Ramos (cell line): ENCODE results near the gene ZNF83.
"Not testable (repeated sequence)": the region's sequence is repeated elsewhere in the genome, so short reads cannot be mapped to it uniquely, and the experiment has no call there.

ENCODE experiments used
- in situ Hi-C: fragments of 300-500 bp; cut with MboI; formaldehyde crosslinking; loops from one replicate; pipeline ENCODE4 v1.14.3; 2022; ENCODE audit warnings: low sequenced_read_pairs; ENCODE audit not compliant: unreplicated experiment

The ZNF83 gene

DNA sequence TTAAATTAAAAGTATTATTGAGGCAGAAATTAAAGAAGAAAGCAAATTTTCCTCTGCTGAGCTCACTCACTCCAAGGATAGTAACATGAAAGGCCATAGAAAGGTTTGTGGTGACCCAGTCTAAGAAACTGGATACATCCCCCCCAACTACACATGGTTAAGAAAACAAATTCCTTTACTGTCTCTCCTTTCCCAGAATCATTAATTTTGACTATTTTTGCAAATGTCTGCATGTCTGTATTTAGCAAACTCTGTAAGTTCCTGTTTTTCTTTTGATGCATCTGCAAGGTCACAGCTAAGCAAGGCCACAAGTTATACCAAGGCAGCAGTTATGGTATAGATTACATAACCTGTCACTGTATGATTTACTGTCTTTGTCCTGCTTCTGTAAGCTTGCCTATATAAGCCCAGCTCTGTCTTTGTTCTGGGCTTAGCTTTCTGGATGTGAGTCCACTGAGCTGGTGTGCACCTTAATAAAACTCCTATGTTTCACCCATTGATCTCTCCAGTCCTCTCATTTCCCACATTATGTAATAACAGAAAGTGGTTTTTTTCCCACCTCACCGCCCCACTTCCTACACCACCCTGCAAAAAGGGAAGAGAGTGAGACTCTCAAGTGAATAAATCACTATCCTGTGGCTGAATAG, 8.5 kb upstream of the ZNF83 start:
- in situ Hi-C loops, result no loop called here

DNA sequence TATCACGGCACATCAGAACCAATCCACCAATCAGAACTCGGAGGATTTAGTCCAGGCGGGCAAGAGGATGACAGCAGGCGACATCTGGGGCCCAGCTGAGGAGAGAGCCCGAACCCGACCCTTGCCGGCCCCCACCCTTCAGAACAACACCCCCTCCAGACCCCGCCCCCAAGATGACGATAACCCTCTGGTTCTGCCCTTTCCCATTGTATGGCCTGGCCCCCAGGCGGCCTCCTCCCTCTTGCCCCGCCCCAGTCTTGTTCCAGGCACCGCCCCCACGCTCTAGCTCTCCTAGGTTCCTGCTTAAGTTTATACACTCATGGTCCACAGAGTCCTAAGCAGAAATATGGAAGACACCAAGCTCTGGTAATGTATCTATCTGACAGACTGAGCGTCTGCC, 2.8 kb upstream of the ZNF83 start:
- in situ Hi-C loops, result no loop called here

DNA sequence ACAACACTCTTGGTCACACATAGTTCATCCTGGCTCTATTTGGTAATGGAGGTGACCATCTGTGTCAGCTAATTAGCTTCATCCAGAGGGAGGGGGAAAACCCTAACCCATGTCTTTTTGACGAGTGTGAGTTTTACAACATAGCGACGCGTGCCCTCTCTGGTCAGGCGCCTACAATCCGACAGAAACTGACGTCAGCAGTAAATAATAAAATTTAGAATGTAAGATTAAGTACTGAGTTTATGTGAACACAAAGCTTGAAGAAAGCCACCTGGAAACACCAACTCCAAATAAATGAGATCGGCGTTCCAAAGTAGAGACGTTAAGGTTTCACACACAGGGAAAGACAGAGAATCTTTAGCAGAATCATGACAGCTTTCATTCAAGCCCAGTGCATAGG, 1.8 kb upstream of the ZNF83 start:
- in situ Hi-C loops, result no loop called here

DNA sequence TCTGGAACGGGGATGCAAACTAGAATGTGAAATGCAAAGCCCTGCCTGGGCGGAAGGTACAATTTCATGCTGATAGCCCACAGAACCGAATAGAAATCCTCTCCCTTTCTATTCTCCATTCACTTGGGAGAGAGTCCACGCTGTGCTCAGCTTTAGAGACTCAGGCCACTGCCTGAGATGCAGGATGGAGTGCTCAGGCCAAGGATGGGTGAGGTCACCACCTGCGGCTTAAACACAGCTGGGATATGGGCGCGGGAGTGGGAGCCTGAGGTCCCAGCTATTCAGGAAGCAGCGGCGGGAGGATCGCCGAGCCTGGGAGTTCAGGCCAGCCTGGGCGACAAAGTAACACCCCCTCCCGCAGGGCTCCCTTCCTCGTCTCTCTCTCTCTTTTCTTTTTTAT, 446 bp upstream of the ZNF83 start:
- in situ Hi-C loops, result no loop called here

DNA sequence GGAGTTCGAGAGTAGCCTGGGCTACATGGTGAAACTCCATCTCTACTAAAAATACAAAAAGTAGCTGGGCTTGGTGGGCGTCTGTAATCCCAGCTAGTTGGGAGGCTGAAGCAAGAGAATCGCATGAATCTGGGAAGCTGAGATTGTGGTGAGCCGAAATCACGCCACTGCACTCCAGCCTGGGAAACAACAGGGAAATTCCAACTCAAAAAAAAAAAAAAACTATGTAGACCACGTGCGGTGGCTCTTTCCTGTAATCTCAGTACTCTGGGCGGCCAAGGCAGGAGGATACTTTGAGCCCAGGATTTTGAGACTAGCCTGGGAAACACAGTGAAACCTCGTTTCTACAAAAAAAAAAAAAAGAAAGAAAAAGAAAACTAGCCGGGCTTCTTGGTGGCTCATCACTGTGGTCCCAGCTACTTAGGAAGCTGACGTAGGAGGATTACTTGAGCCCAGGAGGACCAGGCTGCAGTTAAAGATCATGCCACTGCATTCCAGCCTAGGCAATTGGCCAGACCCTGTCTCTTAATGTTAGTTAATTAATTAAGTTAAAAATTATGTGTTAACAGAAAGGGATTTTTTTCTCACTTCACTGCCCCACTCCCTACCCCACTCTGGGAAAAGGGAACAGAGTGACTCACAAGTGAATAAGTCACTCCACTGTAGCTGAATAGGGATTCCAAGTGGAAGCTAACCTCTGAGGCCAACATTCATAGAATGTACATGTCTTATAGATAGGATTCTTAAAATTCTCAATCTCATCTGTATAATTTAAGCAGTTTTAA, 2.2 kb downstream of the ZNF83 start:
- in situ Hi-C loops, result no loop called here

DNA sequence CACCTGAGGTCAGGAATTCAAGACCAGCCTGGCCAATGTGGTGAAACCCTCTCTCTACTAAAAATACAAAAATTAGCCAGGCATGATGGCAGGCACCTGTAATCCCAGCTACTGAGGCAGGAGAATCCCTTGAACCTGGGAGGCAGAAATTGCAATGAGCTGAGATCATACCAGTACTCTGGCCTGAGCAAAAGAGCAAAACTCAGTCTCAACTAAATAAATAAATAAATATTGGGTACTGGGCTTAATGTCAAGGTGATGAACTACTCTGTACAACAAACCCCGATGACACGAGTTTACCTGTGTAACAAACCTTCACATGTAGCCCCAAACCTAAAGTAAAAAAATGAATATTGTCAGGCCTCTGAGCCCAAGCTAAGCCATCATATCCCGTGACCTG, 10.7 kb downstream of the ZNF83 start:
- in situ Hi-C loops, result not testable (repeated sequence)

DNA sequence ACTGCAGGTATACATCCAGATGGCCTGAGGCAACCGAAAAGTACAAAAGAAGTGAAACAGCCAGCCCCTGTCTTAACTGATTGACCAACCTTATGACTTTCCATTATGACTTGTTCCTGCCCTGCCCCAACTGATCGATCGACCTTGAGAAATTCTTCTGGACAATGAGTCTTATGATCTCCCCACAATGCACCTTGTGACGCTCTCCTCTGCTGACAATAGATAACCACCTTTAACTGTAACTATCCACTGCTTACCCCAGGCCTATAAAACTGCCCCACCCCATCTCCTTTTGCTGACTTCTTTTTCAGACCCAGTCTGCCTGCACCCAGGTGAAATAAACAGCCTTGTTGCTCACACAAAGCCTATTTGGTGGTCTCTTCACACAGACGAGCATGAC, 11.2 kb downstream of the ZNF83 start:
- in situ Hi-C loops, result no loop called here

DNA sequence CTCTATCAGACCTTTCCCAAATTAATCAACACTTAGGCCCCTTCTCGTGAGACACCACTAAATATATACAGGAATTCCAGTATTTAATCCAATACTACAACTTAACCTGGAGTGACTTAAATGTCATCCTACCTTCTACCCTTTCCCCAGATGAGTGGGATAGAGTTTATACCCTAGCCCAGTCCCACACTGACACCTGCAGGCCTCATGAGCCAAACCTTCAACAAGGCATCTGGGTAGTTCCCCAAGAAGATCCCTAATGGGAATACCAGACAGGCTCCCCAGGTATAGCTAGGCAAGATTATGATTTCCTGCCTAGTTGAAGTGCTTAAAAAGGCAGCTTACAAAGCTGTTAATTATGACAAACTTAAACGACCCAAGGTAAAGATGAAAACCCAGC, 15.9 kb downstream of the ZNF83 start:
- in situ Hi-C loops, result no loop called here

DNA sequence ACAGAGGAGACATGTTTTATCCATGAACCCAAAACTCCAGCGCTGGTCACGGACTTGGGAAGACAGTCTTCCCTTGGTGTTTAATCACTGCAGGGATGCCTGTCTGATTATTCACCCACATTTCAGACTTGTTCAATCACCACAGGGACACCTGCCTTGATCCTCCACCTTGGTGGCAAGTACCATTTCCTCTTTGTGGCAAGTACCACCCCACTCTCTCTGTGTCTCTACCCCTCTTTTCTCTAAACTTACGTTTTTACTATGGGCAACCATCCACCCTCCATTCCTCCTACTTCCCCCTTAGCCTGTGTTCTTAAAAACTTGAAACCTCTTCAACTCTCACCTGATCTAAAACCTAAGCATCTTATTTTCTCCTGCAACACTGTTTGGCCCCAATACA, 16.8 kb downstream of the ZNF83 start:
- in situ Hi-C loops, result no loop called here

DNA sequence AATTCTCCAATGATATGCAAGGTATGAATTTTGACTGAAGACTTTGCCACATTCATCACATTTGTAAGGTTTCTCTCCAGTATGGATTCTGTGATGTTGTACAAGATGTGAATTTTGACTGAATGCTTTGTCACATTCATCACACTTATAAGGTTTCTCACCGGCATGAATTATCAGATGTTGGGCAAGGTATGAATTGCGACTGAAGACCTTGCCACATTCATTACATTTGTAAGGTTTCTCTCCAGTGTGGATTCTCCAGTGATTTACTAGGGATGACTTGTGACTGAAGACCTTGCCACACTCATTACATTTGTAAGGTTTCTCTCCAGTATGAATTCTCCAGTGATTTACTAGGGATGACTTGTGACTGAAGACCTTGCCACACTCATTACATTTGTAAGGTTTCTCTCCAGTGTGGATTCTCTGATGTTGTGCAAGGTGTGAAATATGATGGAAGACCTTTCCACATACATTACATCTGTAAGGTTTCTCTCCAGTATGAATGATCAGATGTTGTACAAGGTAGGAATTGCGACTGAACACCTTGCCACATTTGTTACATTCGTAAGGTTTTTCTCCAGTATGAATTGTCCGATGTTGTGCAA, 24.8 kb downstream of the ZNF83 start:
- in situ Hi-C loops, result no loop called here

DNA sequence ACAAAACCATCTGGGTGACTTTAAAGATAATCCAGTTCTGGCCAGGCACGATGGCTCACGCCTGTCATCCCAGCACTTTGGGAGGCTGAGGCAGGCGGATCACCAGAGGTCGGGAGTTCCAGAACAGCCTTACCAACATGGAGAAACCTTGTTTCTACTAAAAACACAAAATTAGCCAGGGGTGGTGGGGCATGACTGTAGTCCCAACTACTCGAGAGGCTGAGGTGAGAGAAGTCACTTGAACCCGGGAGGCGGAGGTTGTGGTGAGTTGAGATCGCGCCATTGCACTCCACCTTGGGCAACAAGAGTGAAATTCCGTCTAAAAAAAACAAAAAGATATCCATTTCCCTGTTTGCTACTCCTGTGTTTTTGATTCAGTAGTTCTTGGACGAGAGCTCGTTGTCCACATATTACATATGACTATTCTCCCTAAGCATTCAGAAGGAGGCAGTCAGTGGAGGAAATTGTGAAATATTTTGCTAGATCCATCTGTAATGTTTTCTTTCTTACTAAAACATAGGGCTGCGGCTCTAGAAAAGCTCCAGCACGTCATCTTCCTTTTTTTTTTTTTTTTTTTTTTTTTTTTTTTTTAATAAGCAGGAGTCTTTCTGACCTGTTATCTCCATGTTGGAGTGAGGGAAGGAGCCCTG, 34.5 kb downstream of the ZNF83 start:
- in situ Hi-C loops, result no loop called here

DNA sequence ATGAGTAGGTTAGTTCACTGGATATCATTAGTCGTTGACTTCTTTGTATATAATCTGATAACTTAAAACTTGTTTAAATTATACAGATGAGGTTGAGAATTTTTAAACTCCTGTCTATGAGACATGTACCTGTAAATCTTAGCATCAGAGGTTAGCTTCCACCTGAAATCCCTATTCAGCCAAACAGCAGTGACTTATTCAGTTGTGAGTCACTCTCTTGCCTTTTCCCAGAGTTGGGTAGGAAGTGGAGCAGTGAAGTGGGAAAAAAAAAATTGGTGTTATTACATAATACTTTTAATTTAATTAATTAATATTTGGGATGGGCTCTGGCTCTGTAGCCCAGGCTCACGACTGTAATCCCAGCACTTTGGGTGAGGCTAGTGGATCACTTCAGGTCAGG, 35.2 kb downstream of the ZNF83 start:
- in situ Hi-C loops, result no loop called here

DNA sequence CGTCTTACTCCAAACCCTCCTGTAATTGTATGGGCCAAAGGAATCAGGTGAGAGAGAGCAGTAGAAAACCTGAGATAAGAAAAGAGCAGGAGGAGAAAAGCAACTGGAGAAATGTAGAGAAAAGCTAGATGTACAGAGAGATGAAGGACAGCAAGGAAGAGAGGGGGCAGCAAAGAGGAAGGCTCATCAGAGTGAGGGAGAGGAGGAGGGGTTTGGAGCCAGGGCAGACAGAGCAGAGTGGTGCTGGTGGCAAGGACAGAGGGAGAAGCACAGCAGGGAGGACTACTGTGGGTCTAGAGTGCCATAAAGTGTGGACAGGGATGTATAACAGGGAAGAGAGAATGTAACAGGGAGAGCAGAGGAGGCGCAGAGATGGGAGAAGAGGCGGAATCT, 36.2 kb downstream of the ZNF83 start:
- in situ Hi-C loops, result not testable (repeated sequence)

DNA sequence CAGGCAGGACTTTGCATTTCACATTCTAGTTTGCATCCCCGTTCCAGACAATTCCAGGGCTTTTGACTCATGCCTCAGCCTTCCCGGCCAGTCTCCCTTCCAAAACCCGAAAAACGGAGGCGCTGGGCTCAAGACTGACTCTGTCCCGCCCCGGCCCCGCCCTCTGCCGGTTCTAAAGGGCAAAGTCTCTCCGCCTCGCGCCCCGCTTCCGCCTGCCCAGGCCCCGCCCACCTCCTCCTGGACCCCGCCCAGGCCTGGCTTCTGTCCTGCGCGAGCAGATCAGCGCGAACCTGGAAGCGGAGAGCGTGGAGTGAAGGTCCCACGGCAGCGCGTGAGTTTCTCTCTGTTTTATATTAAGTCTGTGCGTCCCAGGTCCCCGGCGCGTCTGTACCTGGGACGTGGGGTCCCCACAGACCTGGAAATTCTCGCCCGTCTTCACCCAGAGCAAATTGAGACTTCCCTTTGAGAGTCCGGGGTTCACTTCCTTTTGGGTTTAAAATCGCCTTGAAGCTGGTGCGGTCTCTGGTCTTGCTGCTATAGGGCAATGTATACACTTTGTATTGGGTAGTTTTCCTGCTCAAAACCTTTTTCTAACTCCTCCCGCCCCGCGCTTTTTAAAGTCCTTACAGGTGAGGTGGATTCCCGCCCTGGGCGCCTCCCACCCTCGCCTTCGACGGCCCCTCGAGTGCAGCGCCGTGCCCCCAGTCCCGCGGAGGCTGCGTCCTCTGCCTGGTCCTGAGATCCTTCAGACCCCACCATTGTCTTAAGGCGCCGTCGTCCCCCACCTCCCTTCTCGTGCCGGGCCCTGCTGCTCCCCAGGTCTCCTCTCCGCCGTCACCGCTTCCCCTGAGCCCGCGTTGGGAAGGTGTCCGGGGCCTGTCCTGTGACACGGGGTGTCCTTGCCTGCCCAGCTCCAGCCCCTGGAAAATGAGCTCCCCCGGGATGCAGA, 36.9 kb downstream of the ZNF83 start:
- in situ Hi-C loops, result no loop called here

DNA sequence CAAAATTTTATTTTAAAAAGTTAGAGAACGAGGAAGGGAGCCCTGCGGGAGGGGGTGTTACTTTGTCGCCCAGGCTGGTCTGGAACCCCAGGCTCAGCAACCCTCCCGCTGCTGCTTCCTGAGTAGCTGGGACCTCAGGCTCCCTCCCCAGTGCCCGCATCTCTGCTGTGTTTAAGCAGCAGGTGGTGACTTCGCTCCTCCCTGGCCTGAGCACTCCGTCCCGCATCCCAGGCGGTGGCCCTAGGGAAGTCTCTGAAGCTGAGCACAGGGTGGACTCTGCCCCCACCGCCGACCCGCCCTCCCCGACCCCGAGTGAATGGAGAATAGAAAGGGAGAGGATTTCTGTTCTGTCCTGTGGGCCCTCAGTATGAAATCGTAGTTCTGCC, 37.5 kb downstream of the ZNF83 start:
- in situ Hi-C loops, result no loop called here

DNA sequence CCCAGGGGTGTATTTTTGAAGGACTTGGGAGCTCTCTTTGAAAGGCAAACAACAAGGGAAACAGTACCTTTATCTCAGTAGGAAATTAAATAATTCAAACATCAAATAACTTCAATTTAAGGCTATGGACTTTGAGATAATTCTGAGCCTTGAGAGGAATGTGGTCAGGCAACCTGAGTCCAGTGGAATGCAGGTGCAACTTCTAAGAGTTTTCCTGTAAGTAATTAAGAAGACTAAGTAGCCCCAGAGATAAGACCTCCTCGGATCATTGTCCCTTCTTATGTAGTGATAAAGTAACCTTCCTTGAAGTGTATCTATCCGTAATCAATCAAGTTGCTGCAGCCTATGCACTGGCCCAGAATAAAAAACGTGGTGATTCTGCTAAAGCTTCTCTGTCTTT, 38.9 kb downstream of the ZNF83 start:
- in situ Hi-C loops, result no loop called here

DNA sequence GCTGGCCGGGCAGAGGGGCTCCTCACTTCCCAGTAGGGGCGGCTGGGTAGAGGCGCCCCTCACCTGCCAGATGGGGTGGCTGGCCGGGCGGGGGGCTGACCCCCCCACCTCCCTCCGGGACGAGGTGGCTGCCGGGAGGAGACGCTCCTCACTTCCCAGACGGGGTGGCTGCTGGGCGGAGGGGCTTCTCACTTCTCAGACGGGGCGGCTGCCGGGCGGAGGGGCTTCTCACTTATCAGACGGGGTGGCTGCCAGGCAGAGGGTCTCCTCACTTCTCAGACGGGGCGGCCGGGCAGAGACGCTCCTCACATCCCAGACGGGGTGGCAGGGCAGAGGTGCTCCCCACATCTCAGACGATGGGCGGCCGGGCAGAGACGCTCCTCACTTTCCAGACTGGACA, 44.7 kb downstream of the ZNF83 start:
- in situ Hi-C loops, result not testable (repeated sequence)

DNA sequence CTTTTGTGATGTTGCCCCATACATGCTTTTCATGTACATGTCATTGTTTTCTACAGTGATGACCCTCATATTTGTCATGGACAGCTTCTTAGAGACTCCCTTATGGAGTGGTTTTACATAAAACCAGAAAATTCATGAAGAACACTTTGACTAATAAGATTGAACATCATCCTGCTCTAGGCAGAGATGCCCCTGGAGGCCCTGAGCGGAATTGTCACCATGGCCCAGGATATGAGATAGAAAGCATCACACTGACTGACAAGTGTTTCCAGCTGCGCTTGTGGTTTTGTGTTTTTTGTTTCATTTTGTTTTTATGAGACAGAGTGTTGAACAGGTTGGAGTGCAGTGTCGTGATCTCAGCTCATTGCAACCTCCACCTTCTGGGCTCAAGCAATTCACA, 45.9 kb downstream of the ZNF83 start:
- in situ Hi-C loops, result no loop called here

DNA sequence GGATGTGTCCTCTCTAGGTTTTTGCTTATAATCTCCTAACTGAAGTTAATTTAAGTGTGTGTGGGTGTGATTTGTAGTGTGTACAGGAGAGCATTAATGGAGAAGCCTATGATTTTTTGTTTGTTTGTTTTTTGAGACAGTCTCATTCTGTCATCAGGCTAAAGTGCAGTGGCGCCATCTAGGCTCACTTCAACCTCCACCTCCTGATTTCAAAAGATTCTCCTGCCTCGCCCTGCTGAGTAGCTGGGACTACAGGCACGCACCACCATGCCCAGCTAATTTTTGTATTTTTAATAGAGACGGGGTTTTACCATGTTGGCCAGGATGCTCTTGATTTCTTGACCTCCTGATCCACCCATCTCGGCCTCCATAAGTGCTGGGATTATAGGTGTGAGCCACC, 47.4 kb downstream of the ZNF83 start:
- in situ Hi-C loops, result no loop called here

DNA sequence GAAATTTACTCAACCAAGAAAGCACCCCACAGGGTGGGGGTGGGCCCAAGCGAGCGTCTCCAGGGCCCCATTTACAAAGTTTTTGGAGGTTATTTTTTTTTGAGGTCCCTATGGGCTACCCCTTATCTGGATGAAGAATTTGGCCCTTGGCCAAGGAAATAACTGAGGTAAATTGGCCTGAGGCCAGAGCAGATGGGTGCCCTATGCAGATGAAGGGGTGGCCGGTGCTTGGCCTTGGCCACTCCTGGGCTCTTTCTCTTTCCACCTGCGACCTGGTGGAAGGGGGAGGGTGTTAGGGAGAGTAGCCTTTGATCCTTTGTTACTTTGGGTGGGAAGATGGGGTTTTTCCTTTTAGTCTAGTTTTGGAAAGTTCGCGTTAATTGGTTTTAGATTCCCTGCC, 52.6 kb downstream of the ZNF83 start:
- in situ Hi-C loops, result no loop called here
